Measurements from ENCODE around the gene ZNF215. TPM values are rescaled to one million over a fixed set of nuclear protein-coding genes. Genes with fewer than 3 reads are reported as not detected.
"Not testable (repeated sequence)": the region's sequence is repeated elsewhere in the genome, so short reads cannot be mapped to it uniquely, and the experiment has no call there.

ZNF215 gene
- total RNA-seq, 2 experiments from 2014 or later, result 59.8 to 61.0 TPM

DNA sequence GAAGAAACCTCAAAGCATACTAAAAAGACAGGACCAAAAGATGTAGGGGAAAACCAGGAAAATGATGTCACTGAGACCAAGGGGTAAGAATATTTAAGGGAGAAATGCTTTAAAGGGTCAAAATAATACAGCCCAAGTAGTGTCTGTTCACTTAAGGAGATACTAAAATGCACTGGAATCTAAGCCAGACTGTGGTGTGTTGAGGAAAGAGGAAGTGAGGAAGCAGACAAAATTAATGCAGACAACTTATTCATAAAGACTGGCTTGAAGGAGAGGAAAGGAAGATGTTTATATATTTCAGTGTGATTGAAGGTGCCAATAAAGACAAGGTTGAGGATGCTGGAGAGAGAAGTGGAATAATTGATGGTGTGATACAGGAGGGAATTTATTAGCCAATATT lies 15.7 kb downstream of the ZNF215 start:
- CTCF ChIA-PET (ENCODE audit: unreplicated experiment), result no interaction called here
- TF ChIP-seq EZH2phosphoT487 (IDR thresholded peaks at IDR 0.05; ENCODE audit: borderline replicate concordance, low read depth, low read length), result no peak
- TF ChIP-seq, protein P1, sequence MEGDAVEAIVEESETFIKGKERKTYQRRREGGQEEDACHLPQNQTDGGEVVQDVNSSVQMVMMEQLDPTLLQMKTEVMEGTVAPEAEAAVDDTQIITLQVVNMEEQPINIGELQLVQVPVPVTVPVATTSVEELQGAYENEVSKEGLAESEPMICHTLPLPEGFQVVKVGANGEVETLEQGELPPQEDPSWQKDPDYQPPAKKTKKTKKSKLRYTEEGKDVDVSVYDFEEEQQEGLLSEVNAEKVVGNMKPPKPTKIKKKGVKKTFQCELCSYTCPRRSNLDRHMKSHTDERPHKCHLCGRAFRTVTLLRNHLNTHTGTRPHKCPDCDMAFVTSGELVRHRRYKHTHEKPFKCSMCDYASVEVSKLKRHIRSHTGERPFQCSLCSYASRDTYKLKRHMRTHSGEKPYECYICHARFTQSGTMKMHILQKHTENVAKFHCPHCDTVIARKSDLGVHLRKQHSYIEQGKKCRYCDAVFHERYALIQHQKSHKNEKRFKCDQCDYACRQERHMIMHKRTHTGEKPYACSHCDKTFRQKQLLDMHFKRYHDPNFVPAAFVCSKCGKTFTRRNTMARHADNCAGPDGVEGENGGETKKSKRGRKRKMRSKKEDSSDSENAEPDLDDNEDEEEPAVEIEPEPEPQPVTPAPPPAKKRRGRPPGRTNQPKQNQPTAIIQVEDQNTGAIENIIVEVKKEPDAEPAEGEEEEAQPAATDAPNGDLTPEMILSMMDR (conservative IDR thresholded peaks at IDR 0.05; ENCODE audit: low read length), result no peak
- H2AFZ ChIP-seq (ENCODE audit: low read length), result no peak overlapping the region

GRCh38 chr11:6943131-6943530 lies 16.9 kb downstream of the ZNF215 start:
- DNase-seq (ENCODE audit: low spot score), result no peak
- BruUV-seq (replicated peaks), result no TSS peak
- H3K36me3 ChIP-seq (ENCODE audit: insufficient read depth, low read length), result peaks cover 100% of the 10 kb centered on the region
- H3K4me3 ChIP-seq (ENCODE audit: low read depth, low read length, poor library complexity, severe bottlenecking), result no peak overlapping the region
- no peaks in the 10 kb centered on the region for H3K9me2 ChIP-seq (ENCODE audit: insufficient read depth, low read length)
- TF ChIP-seq EZH2phosphoT487 (IDR thresholded peaks at IDR 0.05; ENCODE audit: borderline replicate concordance, low read depth, low read length), result no peak
- TF ChIP-seq, protein P1 (conservative IDR thresholded peaks at IDR 0.05; ENCODE audit: low read length), result no peak
- H3K4me2 ChIP-seq (ENCODE audit: low read length), result no peak overlapping the region
- H4K20me1 ChIP-seq (ENCODE audit: insufficient read depth, low read length), result peaks cover 5% of the 10 kb centered on the region; the same call in 1 of the 2 replicates
- H3K79me2 ChIP-seq (ENCODE audit: insufficient read depth, low read depth, low read length), result peaks cover 60% of the 10 kb centered on the region
- H3K9me3 ChIP-seq (ENCODE audit: low read length), result peaks cover 5% of the 10 kb centered on the region; the same call in 1 of the 2 replicates
- intact Hi-C loops (cut with micrococcal nuclease; ENCODE audit: unreplicated experiment), result no loop called here
- peaks cover 6% of the 10 kb centered on the region for H3K4me1 ChIP-seq (ENCODE audit: insufficient read depth, low read length, poor library complexity, severe bottlenecking)
- CTCF ChIA-PET (ENCODE audit: unreplicated experiment), result no interaction called here
- H3K27ac ChIP-seq (ENCODE audit: low read depth, low read length, poor library complexity, severe bottlenecking), result no peak overlapping the region
- POLR2A ChIA-PET, result interaction anchor here (0.6 kb wide), 1 partner anchor 722 kb away, joined by 3 read pairs; no protein-coding TSS in a partner anchor
- no peak overlapping the region for H2AFZ ChIP-seq (ENCODE audit: low read length)

More for the DNA sequence above, 15.7 kb downstream of the ZNF215 start:
- no peak overlapping the region for H3K4me2 ChIP-seq (ENCODE audit: low read length)
- H3K36me3 ChIP-seq (ENCODE audit: insufficient read depth, low read length), result peaks cover 100% of the 10 kb centered on the region
- no peak overlapping the region for H3K4me3 ChIP-seq (ENCODE audit: low read depth, low read length, poor library complexity, severe bottlenecking)
- BruUV-seq (replicated peaks), result no TSS peak
- H3K4me1 ChIP-seq (ENCODE audit: insufficient read depth, low read length, poor library complexity, severe bottlenecking), result peaks cover 6% of the 10 kb centered on the region
- H3K9me2 ChIP-seq (ENCODE audit: insufficient read depth, low read length), result no peaks in the 10 kb centered on the region
- intact Hi-C loops (cut with micrococcal nuclease; ENCODE audit: unreplicated experiment), result no loop called here
- POLR2A ChIA-PET, result no interaction called here
- no peaks in the 10 kb centered on the region; the same call in 1 of the 2 replicates for H3K9me3 ChIP-seq (ENCODE audit: low read length)
- peaks cover 64% of the 10 kb centered on the region for H3K79me2 ChIP-seq (ENCODE audit: insufficient read depth, low read depth, low read length)
- H3K27ac ChIP-seq (ENCODE audit: low read depth, low read length, poor library complexity, severe bottlenecking), result no peak overlapping the region
- DNase-seq (ENCODE audit: low spot score), result no peak
- H4K20me1 ChIP-seq (ENCODE audit: insufficient read depth, low read length), result peaks cover 5% of the 10 kb centered on the region; the same call in 1 of the 2 replicates

DNA sequence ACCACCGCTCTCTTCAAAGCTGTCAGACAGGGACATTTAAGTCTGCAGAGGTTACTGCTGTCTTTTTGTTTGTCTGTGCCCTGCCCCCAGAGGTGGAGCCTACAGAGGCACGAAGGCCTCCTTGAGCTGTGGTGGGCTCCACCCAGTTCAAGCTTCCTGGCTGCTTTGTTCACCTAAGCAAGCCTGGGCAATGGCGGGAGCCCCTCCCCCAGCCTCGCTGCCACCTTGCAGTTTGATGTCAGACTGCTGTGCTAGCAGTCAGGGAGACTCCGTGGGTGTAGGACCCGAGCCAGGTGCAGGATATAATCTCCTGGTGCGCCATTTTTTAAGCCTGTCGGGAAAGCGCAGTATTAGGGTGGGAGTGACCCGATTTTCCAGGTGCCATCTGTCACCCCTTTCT lies 28.0 kb downstream of the ZNF215 start:
- H3K79me2 ChIP-seq (ENCODE audit: insufficient read depth, low read depth, low read length), result peaks cover 34% of the 10 kb centered on the region; the same call in 1 of the 2 replicates
- BruUV-seq (replicated peaks); H3K4me3 ChIP-seq (ENCODE audit: low read depth, low read length, poor library complexity, severe bottlenecking); DNase-seq (ENCODE audit: low spot score); H3K27ac ChIP-seq (ENCODE audit: low read depth, low read length, poor library complexity, severe bottlenecking); H3K9me3 ChIP-seq (ENCODE audit: low read length); H3K4me1 ChIP-seq (ENCODE audit: insufficient read depth, low read length, poor library complexity, severe bottlenecking); H2AFZ ChIP-seq (ENCODE audit: low read length); CTCF ChIA-PET (ENCODE audit: unreplicated experiment); H3K4me2 ChIP-seq (ENCODE audit: low read length); H4K20me1 ChIP-seq (ENCODE audit: insufficient read depth, low read length); intact Hi-C loops (cut with micrococcal nuclease; ENCODE audit: unreplicated experiment); H3K9me2 ChIP-seq (ENCODE audit: insufficient read depth, low read length): not testable (repeated sequence)
- H3K36me3 ChIP-seq (ENCODE audit: insufficient read depth, low read length), result peaks cover 56% of the 10 kb centered on the region
- POLR2A ChIA-PET, result interaction anchor here (0.6 to 1.1 kb wide), 2 partner anchors 22 to 458 kb away, joined by 3 to 6 read pairs; no protein-coding TSS in a partner anchor

All from OCI-LY7 (cell line).